Esophagus squamous epithelium (tissue), 4 donors: ENCODE results near the gene CIAO2B.
A peak's percentile ranks its signal among the peaks of the same experiment; 100 is the strongest.

Source experiments
- CTCF ChIP-seq, 6 experiments: fragments of 450-650 bp in 4 of 6; fragments of 200-600 bp in 2 of 6; sonication (generic) in 2 of 6; IDR thresholded peaks; one replicate each; pipeline ENCODE4 v1.5.1; 2016 to 2019; ENCODE audit warnings: antibody characterized with exemption in 6 of 6, mild to moderate bottlenecking in 4 of 6, moderate library complexity in 4 of 6
- POLR2A ChIP-seq, 4 donors: fragments of 450-650 bp; IDR thresholded peaks; one replicate each; pipeline ENCODE4 v1.6.1; 2017; ENCODE audit warnings: antibody characterized with exemption in 4 of 4, mild to moderate bottlenecking in 4 of 4, moderate library complexity in 3 of 4

DNA sequence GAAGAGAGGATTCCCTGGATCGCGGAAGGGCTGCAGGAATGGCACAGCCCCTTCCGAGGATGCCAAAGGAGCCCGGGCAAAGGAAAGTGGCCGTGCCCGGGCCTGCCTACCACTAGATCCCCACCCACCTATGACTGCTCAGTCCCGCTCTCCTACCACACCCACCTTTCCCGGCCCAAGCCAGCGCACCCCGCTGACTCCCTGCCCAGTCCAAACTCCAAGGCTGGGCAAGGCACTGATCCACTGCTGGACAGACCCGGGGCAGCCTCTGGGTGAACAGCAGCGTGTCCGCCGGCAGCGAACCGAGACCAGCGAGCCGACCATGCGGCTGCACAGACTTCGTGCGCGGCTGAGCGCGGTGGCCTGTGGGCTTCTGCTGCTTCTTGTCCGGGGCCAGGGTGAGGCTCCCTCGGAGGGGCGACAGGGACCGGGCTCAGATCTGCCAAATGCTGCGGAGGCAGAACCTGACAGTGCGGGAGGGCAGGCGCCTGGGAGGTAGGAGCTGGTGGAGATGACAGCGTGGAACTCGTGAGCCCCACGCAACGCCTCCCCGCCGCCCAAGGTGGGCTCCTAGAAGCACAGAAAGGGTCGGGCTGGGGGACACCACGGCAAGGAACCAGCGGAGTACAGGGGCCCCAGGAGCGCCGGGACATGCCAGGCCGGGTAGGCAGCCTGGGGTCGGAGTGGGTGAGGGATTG lies 1.3 kb upstream of the CIAO2B start, which contains the start of gene CES2:
- no peak for TF ChIP-seq CTCF (IDR thresholded peaks at IDR 0.05)
- TF ChIP-seq POLR2A (IDR thresholded peaks at IDR 0.05): peak in 3 of 4 donors; percentile 43 to 65 (median 55)
